Measurements from ENCODE around the gene HIGD1A.

HIGD1A gene

DNA sequence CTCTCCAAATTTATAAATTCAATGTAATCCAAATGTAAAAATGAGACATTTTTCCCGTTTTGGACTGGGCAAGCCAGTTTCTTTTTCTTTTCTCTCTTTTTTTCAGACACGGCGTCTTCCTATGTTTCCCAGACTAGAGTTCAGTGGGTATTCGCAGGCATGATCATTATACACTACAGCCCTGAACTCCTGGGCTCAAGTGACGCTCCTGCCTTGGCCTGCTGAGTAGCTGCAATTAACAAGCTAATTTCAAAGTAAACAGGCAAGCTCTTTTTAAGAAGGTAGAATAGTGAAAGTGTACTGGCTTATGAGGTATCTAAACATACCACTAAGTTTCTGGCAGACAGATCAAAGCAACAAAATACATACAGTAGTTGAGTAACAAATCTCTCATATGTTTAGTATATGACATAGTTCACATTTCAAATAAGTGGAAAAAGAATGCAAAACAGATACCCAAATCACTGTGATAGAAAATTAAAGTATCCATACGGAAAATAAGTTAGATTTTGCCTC lies 13.5 kb downstream of the HIGD1A start:
- TF ChIP-seq, protein P1, sequence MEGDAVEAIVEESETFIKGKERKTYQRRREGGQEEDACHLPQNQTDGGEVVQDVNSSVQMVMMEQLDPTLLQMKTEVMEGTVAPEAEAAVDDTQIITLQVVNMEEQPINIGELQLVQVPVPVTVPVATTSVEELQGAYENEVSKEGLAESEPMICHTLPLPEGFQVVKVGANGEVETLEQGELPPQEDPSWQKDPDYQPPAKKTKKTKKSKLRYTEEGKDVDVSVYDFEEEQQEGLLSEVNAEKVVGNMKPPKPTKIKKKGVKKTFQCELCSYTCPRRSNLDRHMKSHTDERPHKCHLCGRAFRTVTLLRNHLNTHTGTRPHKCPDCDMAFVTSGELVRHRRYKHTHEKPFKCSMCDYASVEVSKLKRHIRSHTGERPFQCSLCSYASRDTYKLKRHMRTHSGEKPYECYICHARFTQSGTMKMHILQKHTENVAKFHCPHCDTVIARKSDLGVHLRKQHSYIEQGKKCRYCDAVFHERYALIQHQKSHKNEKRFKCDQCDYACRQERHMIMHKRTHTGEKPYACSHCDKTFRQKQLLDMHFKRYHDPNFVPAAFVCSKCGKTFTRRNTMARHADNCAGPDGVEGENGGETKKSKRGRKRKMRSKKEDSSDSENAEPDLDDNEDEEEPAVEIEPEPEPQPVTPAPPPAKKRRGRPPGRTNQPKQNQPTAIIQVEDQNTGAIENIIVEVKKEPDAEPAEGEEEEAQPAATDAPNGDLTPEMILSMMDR (IDR thresholded peaks at IDR 0.05; ENCODE audit: extremely low read depth, insufficient read depth, missing control alignments): no peak
- in situ Hi-C loops (cut with MboI; ENCODE audit: low pct_unique_long_range_greater_than_20kb, low sequenced_read_pairs, unreplicated experiment): no loop called here
- no peak for DNase-seq (ENCODE audit: low spot score)

DNA sequence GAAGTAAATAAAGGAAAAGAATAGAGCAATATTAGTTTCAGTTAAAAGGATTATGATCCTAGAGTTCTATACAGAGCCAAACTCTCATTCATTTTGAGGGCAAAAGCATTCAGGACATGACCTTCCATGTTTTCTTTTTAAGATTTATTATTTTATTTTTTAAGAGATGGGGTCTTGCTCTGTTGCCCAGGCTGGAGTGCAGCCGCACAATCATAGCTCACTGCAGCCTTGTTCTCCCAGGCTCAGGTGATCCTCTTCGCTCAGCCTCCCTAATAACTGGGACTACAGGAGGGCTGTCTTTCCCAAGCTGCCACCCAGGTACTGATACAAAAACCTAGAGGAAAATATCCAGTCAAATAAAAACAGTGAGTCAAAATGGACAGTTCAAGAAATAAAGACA lies 17.7 kb downstream of the HIGD1A start:
- TF ChIP-seq, protein P1 (IDR thresholded peaks at IDR 0.05; ENCODE audit: extremely low read depth, insufficient read depth, missing control alignments): no peak
- no peak for DNase-seq (ENCODE audit: low spot score)
- in situ Hi-C loops (cut with MboI; ENCODE audit: low pct_unique_long_range_greater_than_20kb, low sequenced_read_pairs, unreplicated experiment): no loop called here

DNA sequence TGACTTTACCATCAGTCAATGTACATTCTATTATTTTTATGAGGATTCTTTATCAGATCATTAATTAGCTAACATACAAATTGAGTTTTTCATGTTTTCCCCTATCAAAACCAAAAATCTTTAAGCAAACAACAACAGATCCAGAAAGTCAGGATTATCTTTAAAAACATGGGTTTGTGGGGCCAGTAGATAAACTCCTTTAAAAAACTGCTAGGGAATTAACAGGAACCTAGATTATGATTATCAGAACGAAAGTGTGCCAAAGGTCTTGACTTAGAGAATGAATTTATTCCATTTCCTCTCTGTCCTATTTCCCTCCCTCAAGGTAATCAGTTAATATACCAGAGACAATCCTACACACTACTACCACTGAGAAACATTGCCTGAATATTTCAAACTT lies 18.1 kb downstream of the HIGD1A start:
- in situ Hi-C loops (cut with MboI; ENCODE audit: low pct_unique_long_range_greater_than_20kb, low sequenced_read_pairs, unreplicated experiment): no loop called here
- DNase-seq (ENCODE audit: low spot score): no peak
- TF ChIP-seq, protein P1 (IDR thresholded peaks at IDR 0.05; ENCODE audit: extremely low read depth, insufficient read depth, missing control alignments): no peak

DNA sequence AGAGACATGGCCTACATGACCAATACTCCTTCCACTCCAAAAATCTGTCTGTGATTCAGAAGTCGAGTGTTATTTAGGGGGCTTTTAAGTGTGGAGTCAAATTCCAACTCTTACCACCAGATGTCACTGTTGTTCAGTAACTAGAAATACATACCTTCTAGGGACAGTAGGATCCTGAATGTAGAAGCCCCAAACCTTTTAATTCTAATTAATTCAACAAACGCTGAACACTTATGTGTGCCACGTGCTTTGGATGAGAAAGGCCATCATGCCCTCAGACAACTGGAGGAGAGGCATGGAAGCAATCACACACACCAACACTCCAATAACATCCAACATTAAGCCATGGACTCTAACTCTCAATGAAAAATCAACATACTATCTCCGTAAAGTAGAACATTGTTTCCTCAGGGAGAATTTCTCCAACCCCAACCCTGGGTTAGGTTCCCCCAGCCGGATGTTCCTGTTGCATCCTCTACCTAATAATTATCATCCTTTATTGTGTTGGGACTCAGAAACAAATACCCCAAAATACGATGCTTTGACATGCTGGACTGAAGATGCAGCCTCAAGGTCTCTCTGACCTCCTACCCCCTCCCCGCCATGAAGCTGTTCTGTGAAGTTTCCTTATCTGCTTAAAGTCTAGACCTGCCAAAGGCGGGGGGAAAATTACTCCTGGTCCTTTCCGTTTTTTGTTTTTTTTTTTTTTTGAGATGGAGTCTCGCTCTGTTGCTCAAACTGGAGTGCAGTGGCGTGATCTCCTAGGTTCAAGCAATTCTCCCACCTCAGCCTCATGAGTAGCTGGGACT lies 23.2 kb downstream of the HIGD1A start:
- TF ChIP-seq, protein P1 (IDR thresholded peaks at IDR 0.05; ENCODE audit: extremely low read depth, insufficient read depth, missing control alignments): peak; percentile 61
- peak; percentile 63 for DNase-seq (ENCODE audit: low spot score)
- in situ Hi-C loops (cut with MboI; ENCODE audit: low pct_unique_long_range_greater_than_20kb, low sequenced_read_pairs, unreplicated experiment): no loop called here

DNA sequence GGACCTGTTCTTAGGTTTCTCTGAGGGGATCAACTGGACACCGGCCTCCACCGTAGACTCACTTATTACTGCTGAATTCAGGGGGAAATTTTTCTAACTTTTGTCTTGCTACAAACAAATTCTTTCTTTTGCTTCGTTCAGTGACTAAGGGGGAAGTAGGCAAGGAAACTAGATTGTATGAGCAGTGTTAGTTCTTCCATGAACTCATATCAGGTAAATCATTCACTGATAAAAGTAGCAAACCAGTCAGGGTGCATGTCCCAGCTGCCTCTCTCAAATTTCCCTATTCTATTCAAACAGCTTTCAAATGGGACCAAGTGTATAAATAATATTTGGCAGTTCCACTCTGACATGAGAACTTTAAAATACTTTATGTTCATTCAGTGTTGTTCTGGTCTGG lies 23.9 kb downstream of the HIGD1A start:
- in situ Hi-C loops (cut with MboI; ENCODE audit: low pct_unique_long_range_greater_than_20kb, low sequenced_read_pairs, unreplicated experiment): no loop called here
- DNase-seq (ENCODE audit: low spot score): no peak
- TF ChIP-seq, protein P1 (IDR thresholded peaks at IDR 0.05; ENCODE audit: extremely low read depth, insufficient read depth, missing control alignments): no peak

DNA sequence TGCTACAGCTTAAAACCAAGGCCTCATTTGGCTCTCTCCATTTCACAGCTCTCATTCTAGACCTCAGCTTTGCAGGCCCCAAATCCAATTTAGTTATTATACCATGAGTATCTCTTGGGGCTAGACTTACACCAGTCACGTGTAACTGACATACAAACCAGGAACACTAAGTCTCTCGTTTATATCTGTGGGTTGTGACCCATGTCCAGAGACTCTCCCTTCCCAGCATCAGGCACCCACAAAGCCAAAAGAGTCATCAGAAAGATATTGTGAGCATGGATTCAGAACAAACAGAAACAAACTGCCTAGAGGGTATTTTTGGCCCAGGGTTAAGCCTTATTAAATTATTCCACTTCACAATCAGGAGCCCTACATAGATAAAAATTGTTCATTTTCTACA lies 25.6 kb downstream of the HIGD1A start:
- DNase-seq (ENCODE audit: low spot score): no peak
- TF ChIP-seq, protein P1 (IDR thresholded peaks at IDR 0.05; ENCODE audit: extremely low read depth, insufficient read depth, missing control alignments): no peak
- in situ Hi-C loops (cut with MboI; ENCODE audit: low pct_unique_long_range_greater_than_20kb, low sequenced_read_pairs, unreplicated experiment): no loop called here

Data from GM13977 (cell line).